Measurements from ENCODE around the gene PTPRE.

DNA sequence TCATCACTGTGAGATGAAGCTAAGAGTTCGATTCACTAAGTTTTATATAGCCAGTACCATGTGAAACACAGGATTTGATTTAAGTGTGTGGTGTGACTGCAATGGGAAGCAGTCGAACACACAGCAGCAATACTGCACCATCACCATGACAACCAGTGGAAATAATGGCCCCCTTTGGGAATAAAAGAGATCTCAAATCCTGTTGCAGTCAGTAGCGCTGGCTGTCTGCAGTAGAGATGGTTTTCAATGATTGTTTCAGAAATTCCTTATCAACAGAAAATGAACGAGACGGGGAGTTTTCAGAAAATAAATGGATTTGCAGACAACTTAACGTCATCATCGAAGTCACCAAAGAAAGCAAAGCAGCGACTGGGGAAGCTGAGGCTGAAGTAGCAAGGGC is 91.0 kb downstream of the PTPRE start:
- TF ChIP-seq, protein P1, sequence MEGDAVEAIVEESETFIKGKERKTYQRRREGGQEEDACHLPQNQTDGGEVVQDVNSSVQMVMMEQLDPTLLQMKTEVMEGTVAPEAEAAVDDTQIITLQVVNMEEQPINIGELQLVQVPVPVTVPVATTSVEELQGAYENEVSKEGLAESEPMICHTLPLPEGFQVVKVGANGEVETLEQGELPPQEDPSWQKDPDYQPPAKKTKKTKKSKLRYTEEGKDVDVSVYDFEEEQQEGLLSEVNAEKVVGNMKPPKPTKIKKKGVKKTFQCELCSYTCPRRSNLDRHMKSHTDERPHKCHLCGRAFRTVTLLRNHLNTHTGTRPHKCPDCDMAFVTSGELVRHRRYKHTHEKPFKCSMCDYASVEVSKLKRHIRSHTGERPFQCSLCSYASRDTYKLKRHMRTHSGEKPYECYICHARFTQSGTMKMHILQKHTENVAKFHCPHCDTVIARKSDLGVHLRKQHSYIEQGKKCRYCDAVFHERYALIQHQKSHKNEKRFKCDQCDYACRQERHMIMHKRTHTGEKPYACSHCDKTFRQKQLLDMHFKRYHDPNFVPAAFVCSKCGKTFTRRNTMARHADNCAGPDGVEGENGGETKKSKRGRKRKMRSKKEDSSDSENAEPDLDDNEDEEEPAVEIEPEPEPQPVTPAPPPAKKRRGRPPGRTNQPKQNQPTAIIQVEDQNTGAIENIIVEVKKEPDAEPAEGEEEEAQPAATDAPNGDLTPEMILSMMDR (IDR thresholded peaks at IDR 0.05) = no peak
- TF ChIP-seq EZH2 (IDR thresholded peaks at IDR 0.05) (no peak), EZH2phosphoT487 (IDR thresholded peaks at IDR 0.05) (no peak)

Measured in neural progenitor cell (in vitro differentiated cells).